WTC11 (cell line): ENCODE measurements around the gene C5orf15. TPM values are rescaled to one million over a fixed set of nuclear protein-coding genes. Genes with fewer than 3 reads are reported as not detected.

Experiments used
- ATAC-seq: fragments of 200-7000 bp; cut with Tn5 transposase; 2 replicates; pipeline ENCODE4 v1.10.0; 2021; ENCODE audit warnings: mild to moderate bottlenecking, moderate library complexity
- CTCF ChIA-PET: fragments of 300-600 bp; sonication (Branson Sonifier 250); formaldehyde crosslinking; loops from one replicate; lab custom pipeline; 2021; ENCODE audit warnings: antibody characterized with exemption; lab: Charles Lee
- POLR2A ChIA-PET: fragments of 350-600 bp; sonication (Branson Sonifier 250); formaldehyde crosslinking; loops from one replicate; lab custom pipeline; 2021; ENCODE audit warnings: antibody characterized with exemption; lab: Charles Lee
- DNase-seq: peaks from one replicate; pipeline ENCODE4 v3.0.0; 2021; ENCODE audit warnings: low spot score
- H3K27ac Mint-ChIP-seq: 2 replicates; pipeline ENCODE4 v1.8.0; 2021; ENCODE audit warnings: mixed read lengths
- H3K27me3 Mint-ChIP-seq: 2 replicates; pipeline ENCODE4 v1.8.0; 2021; ENCODE audit warnings: low read depth, mild to moderate bottlenecking, moderate library complexity, mixed read lengths
- H3K36me3 Mint-ChIP-seq: 2 replicates; pipeline ENCODE4 v1.8.0; 2021; ENCODE audit warnings: mixed read lengths
- H3K4me1 Mint-ChIP-seq: 2 replicates; pipeline ENCODE4 v1.8.0; 2022; ENCODE audit warnings: mixed read lengths
- H3K4me3 Mint-ChIP-seq: 2 replicates; pipeline ENCODE4 v1.8.0; 2021; ENCODE audit warnings: mild to moderate bottlenecking, moderate library complexity, mixed read lengths
- H3K9me3 Mint-ChIP-seq: 2 replicates; pipeline ENCODE4 v1.8.0; 2021; ENCODE audit warnings: mixed read lengths
- ARID4B ChIP-seq: sonication (generic); formaldehyde crosslinking; IDR thresholded peaks from 2 replicates; pipeline ENCODE4 v1.8.0; 2023; ENCODE audit warnings: missing genetic modification reagents, mild to moderate bottlenecking, borderline replicate concordance
- CREM ChIP-seq: sonication (generic); formaldehyde crosslinking; IDR thresholded peaks from 2 replicates; pipeline ENCODE4 v1.8.1; 2022; ENCODE audit warnings: mild to moderate bottlenecking, missing genetic modification reagents, moderate library complexity
- E2F1 ChIP-seq: sonication (generic); formaldehyde crosslinking; IDR thresholded peaks from 2 replicates; pipeline ENCODE4 v1.8.0; 2022; ENCODE audit warnings: mild to moderate bottlenecking, missing genetic modification reagents
- FOXP4 ChIP-seq: sonication (generic); formaldehyde crosslinking; IDR thresholded peaks from 2 replicates; pipeline ENCODE4 v1.8.0; 2022; ENCODE audit warnings: mild to moderate bottlenecking, missing genetic modification reagents
- NFYB ChIP-seq: sonication (generic); formaldehyde crosslinking; conservative IDR thresholded peaks from 2 replicates; pipeline ENCODE4 v1.8.0; 2022; ENCODE audit warnings: low read depth, missing genetic modification reagents
- PRRX2 ChIP-seq: fragments of 250-450 bp; sonication (Bioruptor Pico); IDR thresholded peaks from 2 replicates; pipeline ENCODE4 v1.8.0; 2021; ENCODE audit warnings: mild to moderate bottlenecking
- SMAD3 ChIP-seq: sonication (generic); formaldehyde crosslinking; IDR thresholded peaks from 2 replicates; pipeline ENCODE4 v1.8.0; 2022; ENCODE audit warnings: missing genetic modification reagents, mild to moderate bottlenecking, borderline replicate concordance
- SMAD4 ChIP-seq: sonication (generic); formaldehyde crosslinking; IDR thresholded peaks from 2 replicates; pipeline ENCODE4 v1.8.0; 2022; ENCODE audit warnings: mild to moderate bottlenecking, missing genetic modification reagents
- TCF7 ChIP-seq: sonication (generic); formaldehyde crosslinking; IDR thresholded peaks from 2 replicates; pipeline ENCODE4 v1.8.0; 2022; ENCODE audit warnings: mild to moderate bottlenecking, low read depth, missing genetic modification reagents, moderate library complexity
- ZNF532 ChIP-seq: fragments of 250-450 bp; sonication (Bioruptor Pico); IDR thresholded peaks from 2 replicates; pipeline ENCODE4 v1.9.0; 2021; ENCODE audit warnings: mild to moderate bottlenecking, borderline replicate concordance
- ZNF671 ChIP-seq: fragments of 250-450 bp; sonication (Bioruptor Pico); IDR thresholded peaks from 2 replicates; pipeline ENCODE4 v1.8.0; 2021; ENCODE audit warnings: mild to moderate bottlenecking
- total RNA-seq: library from RNA; stranded (reverse); gene quantifications from 3 replicates; pipeline ENCODE4 v1.2.3, GENCODE V29; 2021
- TF ChIP-seq, protein P1 (sequence below): sonication (generic); formaldehyde crosslinking; IDR thresholded peaks from 2 replicates; pipeline ENCODE4 v1.8.1; 2022; ENCODE audit warnings: low read depth, missing genetic modification reagents, borderline replicate concordance
- TF ChIP-seq, protein P2 (sequence below): sonication (generic); formaldehyde crosslinking; IDR thresholded peaks from 2 replicates; pipeline ENCODE4 v1.8.1; 2023; ENCODE audit warnings: mild to moderate bottlenecking, missing genetic modification reagents, moderate library complexity
- TF ChIP-seq, protein P3 (sequence below): fragments of 250-450 bp; sonication (Bioruptor Pico); conservative IDR thresholded peaks from 2 replicates; pipeline ENCODE4 v1.9.0; 2021; ENCODE audit warnings: mild to moderate bottlenecking

The C5orf15 gene
- total RNA-seq, 1 experiment from 2014 or later: 32.7 TPM

DNA sequence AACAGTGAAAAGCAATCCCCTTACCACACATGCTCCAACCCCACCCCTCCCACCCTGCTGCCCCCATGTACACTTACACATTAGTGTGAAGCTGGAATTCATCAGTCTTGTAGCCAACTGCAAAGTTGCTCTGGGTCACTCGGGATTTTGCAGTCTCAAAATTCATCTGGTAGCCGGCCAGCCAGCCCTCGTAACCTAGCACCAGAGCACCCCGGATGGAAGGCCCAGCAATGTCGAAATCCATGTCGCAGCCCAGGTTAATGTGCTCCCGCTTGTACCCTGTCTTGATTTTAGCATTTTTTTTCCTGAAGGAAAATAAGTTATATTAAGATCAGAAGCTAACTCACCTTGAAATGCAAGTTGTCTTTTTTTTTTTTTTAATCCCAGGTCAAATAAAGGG lies 12.2 kb upstream of the C5orf15 start:
- Mint-ChIP-seq H3K4me3 (no peak overlapping the region), H3K36me3 (peaks cover 56% of the 10 kb centered on the region), H3K27me3 (no peaks in the 10 kb centered on the region), H3K9me3 (no peaks in the 10 kb centered on the region), H3K4me1 (0 out of 2 replicates have a peak, but pooled peaks cover 3% of the 10 kb centered on the region), H3K27ac (no peak overlapping the region)
- DNase-seq (no peak), ATAC-seq (no peak)
- ChIA-PET CTCF (interaction anchor here (1.2 to 4.4 kb wide), 2 partner anchors 16 to 46 kb away, joined by 4 to 43 read pairs; no protein-coding TSS in a partner anchor), POLR2A (no interaction called here)
- TF ChIP-seq, protein P1, sequence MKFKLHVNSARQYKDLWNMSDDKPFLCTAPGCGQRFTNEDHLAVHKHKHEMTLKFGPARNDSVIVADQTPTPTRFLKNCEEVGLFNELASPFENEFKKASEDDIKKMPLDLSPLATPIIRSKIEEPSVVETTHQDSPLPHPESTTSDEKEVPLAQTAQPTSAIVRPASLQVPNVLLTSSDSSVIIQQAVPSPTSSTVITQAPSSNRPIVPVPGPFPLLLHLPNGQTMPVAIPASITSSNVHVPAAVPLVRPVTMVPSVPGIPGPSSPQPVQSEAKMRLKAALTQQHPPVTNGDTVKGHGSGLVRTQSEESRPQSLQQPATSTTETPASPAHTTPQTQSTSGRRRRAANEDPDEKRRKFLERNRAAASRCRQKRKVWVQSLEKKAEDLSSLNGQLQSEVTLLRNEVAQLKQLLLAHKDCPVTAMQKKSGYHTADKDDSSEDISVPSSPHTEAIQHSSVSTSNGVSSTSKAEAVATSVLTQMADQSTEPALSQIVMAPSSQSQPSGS (CRISPR knock-in tag): no peak
- TF ChIP-seq NFYB (CRISPR knock-in tag) (no peak), PRRX2 (CRISPR knock-in tag) (no peak), ZNF671 (CRISPR knock-in tag) (no peak), ARID4B (CRISPR knock-in tag) (no peak), FOXP4 (CRISPR knock-in tag) (no peak), SMAD4 (CRISPR knock-in tag) (no peak), TCF7 (CRISPR knock-in tag) (no peak), SMAD3 (no peak), ZNF532 (no peak), CREM (CRISPR knock-in tag) (no peak), E2F1 (CRISPR knock-in tag) (no peak)
- TF ChIP-seq, protein P2, sequence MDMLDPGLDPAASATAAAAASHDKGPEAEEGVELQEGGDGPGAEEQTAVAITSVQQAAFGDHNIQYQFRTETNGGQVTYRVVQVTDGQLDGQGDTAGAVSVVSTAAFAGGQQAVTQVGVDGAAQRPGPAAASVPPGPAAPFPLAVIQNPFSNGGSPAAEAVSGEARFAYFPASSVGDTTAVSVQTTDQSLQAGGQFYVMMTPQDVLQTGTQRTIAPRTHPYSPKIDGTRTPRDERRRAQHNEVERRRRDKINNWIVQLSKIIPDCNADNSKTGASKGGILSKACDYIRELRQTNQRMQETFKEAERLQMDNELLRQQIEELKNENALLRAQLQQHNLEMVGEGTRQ (CRISPR knock-in tag): no peak
- TF ChIP-seq, protein P3, sequence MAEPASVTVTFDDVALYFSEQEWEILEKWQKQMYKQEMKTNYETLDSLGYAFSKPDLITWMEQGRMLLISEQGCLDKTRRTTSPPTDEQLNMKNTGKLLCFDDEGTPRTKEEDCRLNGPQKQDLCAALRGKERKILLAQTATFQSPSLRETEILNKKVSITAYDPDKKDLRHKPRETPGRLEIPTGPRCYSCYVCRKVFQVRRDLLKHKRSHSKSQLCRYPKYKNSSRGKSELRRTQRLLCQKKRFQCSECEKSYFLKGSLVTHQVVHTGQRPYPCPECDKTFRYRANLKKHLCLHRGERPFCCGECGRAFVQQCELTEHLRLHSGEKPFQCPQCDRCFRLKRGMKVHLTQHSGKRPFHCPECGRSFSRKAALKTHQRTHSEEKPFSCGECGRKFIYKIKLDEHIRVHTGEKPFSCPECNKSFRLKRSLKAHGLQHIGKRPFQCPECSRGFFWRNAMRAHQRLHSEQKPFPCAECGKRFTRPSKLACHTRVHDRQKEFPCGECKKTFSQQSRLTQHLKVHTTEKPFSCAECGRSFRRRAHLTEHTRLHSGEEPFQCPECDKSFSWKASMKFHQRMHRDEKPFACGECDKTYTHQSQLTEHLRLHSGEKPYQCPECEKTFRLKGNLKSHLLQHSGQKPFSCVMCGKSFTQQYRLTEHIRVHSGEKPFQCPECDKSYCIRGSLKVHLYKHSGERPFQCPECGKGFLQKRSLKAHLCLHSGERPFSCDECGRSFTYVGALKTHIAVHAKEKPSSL (CRISPR knock-in tag): no peak
